Measurements from ENCODE around the gene CERS6. TPM values are rescaled to one million over a fixed set of nuclear protein-coding genes. Genes with fewer than 3 reads are reported as not detected.

CERS6 gene
- total and polyA plus RNA-seq, 4 donors: 4.2 to 20.4 (median 10.1) TPM

DNA sequence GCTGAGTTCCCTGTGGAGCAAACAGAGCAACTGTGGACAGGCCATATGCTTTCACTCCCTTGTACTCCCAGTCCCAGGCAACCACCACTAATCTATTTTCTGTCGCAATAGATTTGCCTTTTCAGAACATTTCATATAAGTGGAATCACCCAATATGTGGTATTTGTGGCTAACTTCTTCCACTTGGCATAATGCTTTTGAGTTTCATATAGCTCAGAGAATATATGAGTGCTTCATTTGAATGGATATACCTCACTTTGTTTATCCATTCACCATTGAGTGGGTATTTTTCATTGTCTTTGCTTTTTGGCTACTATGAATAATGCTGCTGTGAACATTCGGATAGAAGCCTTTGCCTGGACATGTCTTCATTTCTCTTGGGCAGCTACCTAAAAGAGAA lies 151.9 kb downstream of the CERS6 start:
- DNase-seq (ENCODE audit: low spot score): no peak
- H3K27me3 ChIP-seq (ENCODE audit: control insufficient read depth in 4 of 4, insufficient read depth in 4 of 4, low read length in 3 of 4): no peaks in the 10 kb centered on the region
- WGBS: 96% methylated on average over 2 of the region's 2 CpGs
- no peaks in the 10 kb centered on the region for H3K4me1 ChIP-seq (ENCODE audit: control insufficient read depth in 4 of 4, insufficient read depth in 4 of 4, low read length in 3 of 4)
- peaks cover 0 to 4% (median 2%) of the 10 kb centered on the region in 4 donors for H3K9me3 ChIP-seq (ENCODE audit: control insufficient read depth in 4 of 4, low read length in 3 of 4)
- TF ChIP-seq REST (IDR thresholded peaks at IDR 0.05): no peak
- no peak for TF ChIP-seq JUND (IDR thresholded peaks at IDR 0.05)
- TF ChIP-seq YY1 (IDR thresholded peaks at IDR 0.05): no peak
- no peak for TF ChIP-seq TAF1 (conservative IDR thresholded peaks at IDR 0.05)
- H3K36me3 ChIP-seq (ENCODE audit: control insufficient read depth in 4 of 4, insufficient read depth in 3 of 4, low read depth in 1 of 4, low read length in 3 of 4): no peaks in the 10 kb centered on the region
- H3K27ac ChIP-seq (ENCODE audit: low read depth in 1 of 2, low read length in 2 of 2): no peak overlapping the region
- no peak overlapping the region for H3K4me3 ChIP-seq (ENCODE audit: low read depth in 1 of 3, low read length in 3 of 3)
- H3K9ac ChIP-seq (ENCODE audit: low read depth in 1 of 2, low read length in 2 of 2): no peak overlapping the region

- Histone ChIP-seq H3K9me3 (ENCODE audit: control insufficient read depth in 4 of 4, low read length in 3 of 4) (peaks cover 0 to 4% (median 2%) of the 10 kb centered on the region in 4 donors), H3K9ac (ENCODE audit: low read depth in 1 of 2, low read length in 2 of 2) (no peak overlapping the region), H3K4me3 (ENCODE audit: low read depth in 1 of 3, low read length in 3 of 3) (no peak overlapping the region), H3K27ac (ENCODE audit: low read depth in 1 of 2, low read length in 2 of 2) (no peak overlapping the region), H3K4me1 (ENCODE audit: control insufficient read depth in 4 of 4, insufficient read depth in 4 of 4, low read length in 3 of 4) (no peaks in the 10 kb centered on the region), H3K36me3 (ENCODE audit: control insufficient read depth in 4 of 4, insufficient read depth in 3 of 4, low read depth in 1 of 4, low read length in 3 of 4) (no peaks in the 10 kb centered on the region), H3K27me3 (ENCODE audit: control insufficient read depth in 4 of 4, insufficient read depth in 4 of 4, low read length in 3 of 4) (no peaks in the 10 kb centered on the region)
- DNase-seq (ENCODE audit: low spot score): no peak
- TF ChIP-seq JUND (IDR thresholded peaks at IDR 0.05): no peak
- no peak for TF ChIP-seq FOXA2 (IDR thresholded peaks at IDR 0.05)
- no peak for TF ChIP-seq GABPA (IDR thresholded peaks at IDR 0.05 in 1 of 2, conservative IDR thresholded peaks at IDR 0.05 in 1 of 2)
- no peak for TF ChIP-seq REST (IDR thresholded peaks at IDR 0.05)
- no peak for TF ChIP-seq RAD21 (IDR thresholded peaks at IDR 0.05)
- no peak for TF ChIP-seq FOXA1 (IDR thresholded peaks at IDR 0.05)
- no peak for TF ChIP-seq HNF4G (IDR thresholded peaks at IDR 0.05)
- TF ChIP-seq HNF4A (conservative IDR thresholded peaks at IDR 0.05): no peak
- TF ChIP-seq SP1 (IDR thresholded peaks at IDR 0.05): no peak
- TF ChIP-seq RXRA (IDR thresholded peaks at IDR 0.05): no peak
- no peak for TF ChIP-seq ZBTB33 (IDR thresholded peaks at IDR 0.05)
- no peak for TF ChIP-seq YY1 (IDR thresholded peaks at IDR 0.05)
- no peak for TF ChIP-seq MAX (IDR thresholded peaks at IDR 0.05)
- no peak for TF ChIP-seq EGR1 (IDR thresholded peaks at IDR 0.05; ENCODE audit: low read depth in 2 of 2)
- no peak for TF ChIP-seq NR2F2 (IDR thresholded peaks at IDR 0.05)
- no peak for TF ChIP-seq CTCF (IDR thresholded peaks at IDR 0.05; ENCODE audit: low read depth, low read length, missing input control)
- TF ChIP-seq, protein P1, sequence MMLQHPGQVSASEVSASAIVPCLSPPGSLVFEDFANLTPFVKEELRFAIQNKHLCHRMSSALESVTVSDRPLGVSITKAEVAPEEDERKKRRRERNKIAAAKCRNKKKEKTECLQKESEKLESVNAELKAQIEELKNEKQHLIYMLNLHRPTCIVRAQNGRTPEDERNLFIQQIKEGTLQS (IDR thresholded peaks at IDR 0.05): no peak
- TF ChIP-seq TAF1 (conservative IDR thresholded peaks at IDR 0.05): no peak
Observed at GRCh38 chr2:168608796-168609195, 152.7 kb downstream of the CERS6 start.

All from liver (tissue), 9 donors.